Stimulated activated CD4-positive, alpha-beta T cell treated with anti-CD3 and anti-CD28 coated beads, TNF-alpha, amount 100 ng/mL, for 4 hours (primary cell): Measurements from ENCODE around the gene RNLS.

Source experiments
- DNase-seq, 3 experiments: peaks; one replicate each; pipeline ENCODE4 v3.0.0-alpha.2; 2020; ENCODE audit warnings: low read depth in 3 of 3

RNLS gene

DNA sequence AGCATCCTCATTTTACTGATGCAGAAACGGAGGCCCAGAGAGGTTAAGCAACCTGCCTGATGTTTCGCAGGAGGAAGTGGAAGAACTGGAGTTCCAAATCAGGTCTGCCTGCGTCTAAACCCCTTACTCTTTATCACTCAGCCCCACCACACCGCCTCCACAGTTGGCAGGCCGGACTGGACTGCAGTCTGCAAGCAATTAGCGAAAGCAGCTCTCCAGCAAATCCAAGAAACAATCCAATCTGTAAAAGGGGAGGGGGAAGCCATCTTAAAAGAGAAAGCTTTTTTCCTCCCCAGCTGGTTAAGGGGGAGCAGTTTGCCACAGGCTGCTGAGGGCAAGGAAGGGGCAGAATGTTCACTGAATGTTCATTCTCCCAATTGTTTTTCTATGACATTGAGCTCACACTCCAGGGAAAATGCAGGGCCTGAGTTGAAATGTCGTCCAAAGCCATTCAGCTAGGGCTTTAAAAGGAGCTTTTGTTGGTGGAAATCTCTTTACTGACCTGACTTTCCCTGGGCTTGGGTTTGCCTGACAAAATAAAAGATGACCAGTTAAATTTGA lies 350.1 kb downstream of the RNLS start:
- no peak for DNase-seq

DNA sequence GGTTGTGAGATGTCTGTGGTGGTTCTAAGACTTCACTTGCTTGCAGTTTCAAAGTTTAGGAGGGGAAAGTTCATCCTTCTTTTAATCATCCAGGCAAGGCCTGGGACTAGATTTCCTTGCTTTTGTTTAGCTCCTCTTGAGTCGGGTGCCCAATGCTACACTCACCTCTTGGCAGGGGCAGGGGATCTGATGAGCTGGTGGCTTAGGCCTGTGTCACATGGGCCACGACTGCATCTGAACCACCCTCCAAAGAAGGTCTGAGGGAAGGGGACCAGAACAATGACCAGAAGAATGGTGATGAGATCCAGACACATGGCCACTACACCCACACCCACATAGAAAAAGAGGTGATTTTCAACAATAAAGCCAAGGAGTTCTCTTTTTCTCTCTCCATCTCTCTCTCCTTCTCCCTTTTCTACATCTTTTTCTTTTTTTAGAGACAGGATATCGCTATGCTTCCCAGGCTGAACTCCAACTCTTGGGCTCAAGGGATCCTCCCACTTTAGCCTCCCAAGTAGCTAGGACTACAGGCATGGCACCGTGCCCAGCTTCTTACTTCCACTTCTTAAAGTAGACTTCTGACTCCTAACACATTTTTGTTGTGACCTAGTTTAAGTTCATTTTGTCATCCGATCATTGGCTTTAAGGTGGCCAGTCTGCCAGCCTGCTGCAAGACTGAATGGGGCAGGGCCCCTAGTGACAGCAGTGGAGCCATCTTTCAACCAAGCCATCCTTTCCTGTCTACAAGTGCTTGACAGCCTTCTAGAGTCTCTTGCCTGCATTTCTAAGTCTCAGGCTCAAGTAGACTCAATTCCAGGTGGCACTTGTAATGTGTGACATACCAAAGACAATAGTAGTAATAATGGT lies 350.9 kb downstream of the RNLS start:
- DNase-seq: no peak

DNA sequence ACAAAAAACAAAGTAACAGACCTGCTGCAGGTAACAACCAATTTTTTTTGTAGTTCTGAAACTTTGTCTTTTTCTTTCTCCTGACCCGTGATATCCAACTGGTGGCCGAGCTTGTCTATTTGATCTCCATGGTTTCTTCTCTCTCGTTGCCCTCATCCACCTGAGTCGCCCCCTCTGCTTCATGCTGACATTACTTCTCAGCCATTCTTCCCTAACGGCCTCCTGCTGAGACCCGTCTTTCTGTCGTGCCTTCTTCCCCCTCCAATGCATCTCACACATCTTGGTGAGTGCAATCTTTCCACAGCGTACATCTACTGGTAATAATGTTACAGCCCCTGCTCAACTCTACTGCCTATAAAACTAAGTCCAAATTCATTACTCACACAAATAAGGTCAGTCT lies 352.9 kb downstream of the RNLS start:
- no peak for DNase-seq

DNA sequence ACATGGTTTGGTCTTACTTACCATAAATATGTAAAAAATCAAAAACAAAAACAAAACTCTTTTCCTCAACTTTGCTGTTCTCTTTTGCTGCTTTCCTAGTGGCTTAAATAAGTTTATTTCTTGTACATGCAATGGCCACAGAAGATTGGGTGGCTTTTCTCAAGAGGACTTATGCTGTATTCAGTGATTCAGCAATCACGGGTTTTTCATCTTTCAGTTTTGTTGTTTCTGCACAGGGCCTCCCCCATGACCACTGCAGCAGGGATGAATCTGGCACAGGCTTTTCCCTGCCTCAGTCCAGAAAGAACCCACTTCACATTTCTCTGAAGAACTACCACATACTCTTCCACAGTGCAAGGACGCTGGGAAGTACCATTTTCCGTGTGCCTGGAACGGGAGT lies 355.0 kb downstream of the RNLS start:
- DNase-seq: no peak

DNA sequence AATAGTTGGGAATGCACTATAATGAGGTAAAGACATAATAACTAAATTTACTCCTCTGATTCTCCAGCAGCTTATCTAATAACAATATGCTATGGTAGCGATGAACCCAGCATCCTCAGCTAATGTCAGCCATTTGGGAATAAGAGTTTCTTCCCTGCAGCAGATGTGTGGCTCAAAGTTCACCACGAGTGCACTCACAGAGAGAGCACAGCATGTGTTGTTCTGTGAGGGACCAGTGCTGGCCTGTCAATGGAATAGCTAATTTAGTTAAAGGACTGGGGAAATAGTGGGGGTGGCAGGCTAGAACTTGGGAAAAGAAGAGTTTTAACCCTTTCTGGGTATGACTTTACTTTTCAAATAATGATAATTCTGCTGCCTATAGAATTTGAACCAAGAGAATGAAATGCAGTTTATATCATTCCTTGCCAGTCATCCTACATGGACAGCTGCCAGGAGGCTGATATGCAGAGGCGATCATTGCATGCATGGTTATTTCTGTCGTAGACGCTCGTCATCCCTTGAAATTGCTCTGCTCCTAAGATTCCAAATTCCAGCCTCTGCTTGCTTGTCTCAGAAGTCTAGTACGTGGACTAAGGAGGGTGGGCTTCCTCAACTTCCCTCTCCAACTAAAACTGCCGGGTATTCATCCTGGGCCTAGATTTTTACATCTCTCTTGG lies 355.6 kb downstream of the RNLS start:
- no peak for DNase-seq

DNA sequence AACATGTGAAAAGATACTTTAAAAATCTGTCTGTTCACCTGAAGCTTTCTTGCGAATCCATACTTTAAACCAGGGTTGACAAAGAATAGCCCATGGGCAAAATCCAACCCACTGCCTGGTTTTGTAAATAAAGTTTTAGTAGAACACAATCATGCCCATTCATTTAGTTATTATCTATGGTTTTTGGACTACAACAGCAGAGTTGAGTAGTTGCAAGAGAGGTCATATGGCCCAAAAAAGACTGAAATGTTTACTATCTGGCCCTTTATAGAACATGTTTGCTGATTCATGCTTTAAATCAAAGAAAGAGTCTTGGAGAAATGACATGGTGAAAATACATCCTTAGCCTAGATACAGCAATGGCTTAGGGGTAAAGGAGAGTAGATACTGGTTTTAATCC lies 356.2 kb downstream of the RNLS start:
- DNase-seq: no peak

DNA sequence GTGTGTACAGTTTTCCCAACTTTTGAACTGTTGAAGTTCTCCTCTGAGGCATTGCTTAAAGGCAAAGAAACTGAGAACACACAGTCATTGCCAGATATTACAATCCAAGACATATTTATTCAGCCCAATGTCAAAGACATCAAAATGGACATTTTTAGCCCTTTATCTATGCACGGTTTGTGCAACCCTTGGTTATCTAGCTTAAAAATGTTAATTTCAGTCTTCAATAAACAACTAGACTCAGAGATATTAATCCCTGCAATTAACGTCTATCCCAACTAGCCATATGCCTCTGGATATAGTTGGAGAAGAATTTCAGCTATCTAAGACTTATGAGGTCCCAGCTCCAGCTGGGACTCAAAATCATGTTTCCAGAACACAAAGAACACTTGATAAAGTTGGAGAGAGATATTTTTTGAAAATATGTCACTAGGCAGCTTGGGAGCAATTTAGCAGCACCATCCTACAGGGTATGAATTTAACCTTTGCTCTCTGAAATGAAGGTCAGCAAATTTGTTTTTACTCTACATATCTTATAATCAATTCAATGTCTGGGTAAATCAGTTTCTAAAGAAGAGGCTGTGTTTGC lies 357.0 kb downstream of the RNLS start:
- no peak for DNase-seq
